AG04450 (cell line): ENCODE data around the gene GRID1. TPM values are rescaled to one million over a fixed set of nuclear protein-coding genes. Genes with fewer than 3 reads are reported as not detected.

Experiments
- CTCF ChIA-PET: fragments of 300-600, 350-600 bp; formaldehyde crosslinking; extraction: SDS; loops from one replicate; lab custom pipeline; 2022; ENCODE audit warnings: antibody characterized with exemption, inconsistent platforms; lab: Charles Lee
- POLR2A ChIA-PET: fragments of 350-600 bp; formaldehyde crosslinking; extraction: SDS; loops from one replicate; lab custom pipeline; 2021; ENCODE audit warnings: antibody characterized with exemption, inconsistent platforms; lab: Yijun Ruan, JAX
- DNase-seq: peaks from one replicate; pipeline ENCODE4 v3.0.0-alpha.2; 2011; ENCODE audit warnings: low read depth, low spot score
- H3K27ac ChIP-seq: one replicate; pipeline ENCODE4 v1.5.1; 2012; ENCODE audit warnings: low read depth, low read length, control low read depth
- H3K27me3 ChIP-seq: one replicate; pipeline ENCODE4 v1.6.0; 2012; ENCODE audit warnings: low read length; ENCODE audit not compliant: control insufficient read depth, insufficient read depth
- H3K4me3 ChIP-seq: 2 replicates; pipeline ENCODE4 v1.5.1; 2011; ENCODE audit warnings: mild to moderate bottlenecking, low read depth, low read length, control low read depth
- H3K9me3 ChIP-seq: 2 replicates; pipeline ENCODE4 v1.5.1; 2012; ENCODE audit warnings: low read length; ENCODE audit not compliant: control insufficient read depth, insufficient read depth
- CTCF ChIP-seq: IDR thresholded peaks from 2 replicates; pipeline ENCODE4 v1.5.1; 2011; ENCODE audit warnings: low read depth, low read length, control low read depth, inconsistent platforms
- polyA plus RNA-seq: library from polyadenylated mRNA; depleted of rRNA; stranded (reverse); fragments of >200 nt; gene quantifications from 2 replicates; pipeline ENCODE4 v1.2.3, GENCODE V29; 2011

Gene GRID1
- polyA plus RNA-seq, 1 experiment: not detected

GRCh38 chr10:86226781-86227201 lies 139.8 kb downstream of the GRID1 start:
- no peak for TF ChIP-seq CTCF
- POLR2A ChIA-PET: no interaction called here
- DNase-seq: no peak
- Histone ChIP-seq H3K27ac (no peak overlapping the region), H3K9me3 (no peaks in the 10 kb centered on the region), H3K4me3 (no peak overlapping the region), H3K27me3 (no peaks in the 10 kb centered on the region)
- CTCF ChIA-PET: no interaction called here

GRCh38 chr10:86226016-86226415 lies 140.6 kb downstream of the GRID1 start:
- H3K4me3 ChIP-seq: no peak overlapping the region
- no peaks in the 10 kb centered on the region for H3K27me3 ChIP-seq
- ChIA-PET POLR2A (no interaction called here), CTCF (no interaction called here)
- no peak for TF ChIP-seq CTCF
- no peak for DNase-seq
- H3K9me3 ChIP-seq: no peaks in the 10 kb centered on the region
- no peak overlapping the region for H3K27ac ChIP-seq

- Histone ChIP-seq H3K9me3 (no peaks in the 10 kb centered on the region), H3K27ac (no peak overlapping the region), H3K27me3 (no peaks in the 10 kb centered on the region), H3K4me3 (no peak overlapping the region)
- DNase-seq: no peak
- POLR2A ChIA-PET: no interaction called here
- no peak for TF ChIP-seq CTCF
- CTCF ChIA-PET: no interaction called here
These were observed 141.4 kb downstream of the GRID1 start for GRCh38 chr10:86225103-86225782.

GRCh38 chr10:86224354-86225102 lies 142.1 kb downstream of the GRID1 start:
- DNase-seq: no peak

More at GRCh38 chr10:86224354-86225102, 142.1 kb downstream of the GRID1 start:
- H3K9me3 ChIP-seq: no peaks in the 10 kb centered on the region
- POLR2A ChIA-PET: no interaction called here
- CTCF ChIA-PET: no interaction called here
- no peak for TF ChIP-seq CTCF
- H3K27me3 ChIP-seq: no peaks in the 10 kb centered on the region
- no peak overlapping the region for H3K4me3 ChIP-seq
- H3K27ac ChIP-seq: no peak overlapping the region
